GM10266 (cell line): ENCODE data around the gene NFKBIE.

Source experiments
- DNase-seq: peaks from one replicate; pipeline ENCODE4 v3.0.0; 2012; ENCODE audit errors: extremely low spot score
- CTCF ChIP-seq: IDR thresholded peaks from 2 replicates; pipeline ENCODE4 v1.5.1; 2012; ENCODE audit warnings: mild to moderate bottlenecking, low read depth; ENCODE audit not compliant: control insufficient read depth, insufficient read depth; ENCODE audit errors: missing control alignments

The NFKBIE gene

GRCh38 chr6:44245912-44246662 lies 19.3 kb downstream of the NFKBIE start:
- peak; percentile 61 for TF ChIP-seq CTCF
- DNase-seq = peak; percentile 85

GRCh38 chr6:44245391-44245911 lies 19.9 kb downstream of the NFKBIE start:
- no peak for TF ChIP-seq CTCF

GRCh38 chr6:44243345-44243744 lies 22.0 kb downstream of the NFKBIE start:
- DNase-seq = no peak
- TF ChIP-seq CTCF = no peak

More at GRCh38 chr6:44245391-44245911, 19.9 kb downstream of the NFKBIE start:
- DNase-seq = no peak

DNA sequence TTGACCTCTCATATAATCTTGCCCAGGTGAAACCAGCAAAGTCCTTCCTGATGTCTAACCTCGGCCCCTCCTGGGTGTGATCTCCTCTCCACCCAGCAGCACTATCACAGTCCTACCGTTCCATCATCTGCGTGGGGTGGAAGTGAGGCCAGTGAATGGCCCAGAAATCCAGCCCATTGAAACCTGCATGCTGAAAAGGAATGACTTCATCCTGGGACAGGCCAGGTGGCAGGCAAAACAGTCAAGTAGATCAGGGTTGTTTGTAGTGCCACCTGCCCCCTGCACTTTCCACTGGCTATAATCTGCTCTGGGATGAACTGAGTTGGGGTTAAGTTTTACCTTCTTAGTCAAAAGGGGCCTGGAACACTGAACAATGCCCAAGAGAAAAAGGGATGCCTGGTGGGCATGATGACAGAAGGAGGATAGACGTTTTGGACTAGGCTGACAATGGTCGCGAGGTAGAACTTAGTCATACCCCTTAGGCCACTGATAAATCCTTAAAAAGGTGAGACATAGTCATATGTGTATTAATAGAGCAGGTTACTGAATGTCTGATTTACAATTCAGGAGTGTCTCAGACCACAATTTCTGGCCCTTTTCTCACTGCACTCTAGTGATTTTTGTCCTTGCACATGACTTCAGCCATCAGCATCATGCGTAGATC lies 26.5 kb downstream of the NFKBIE start:
- no peak for DNase-seq
- no peak for TF ChIP-seq CTCF

- peak; percentile 96 for TF ChIP-seq CTCF
- DNase-seq = peak; percentile 85
These were observed 27.4 kb downstream of the NFKBIE start for GRCh38 chr6:44237813-44238433.

DNA sequence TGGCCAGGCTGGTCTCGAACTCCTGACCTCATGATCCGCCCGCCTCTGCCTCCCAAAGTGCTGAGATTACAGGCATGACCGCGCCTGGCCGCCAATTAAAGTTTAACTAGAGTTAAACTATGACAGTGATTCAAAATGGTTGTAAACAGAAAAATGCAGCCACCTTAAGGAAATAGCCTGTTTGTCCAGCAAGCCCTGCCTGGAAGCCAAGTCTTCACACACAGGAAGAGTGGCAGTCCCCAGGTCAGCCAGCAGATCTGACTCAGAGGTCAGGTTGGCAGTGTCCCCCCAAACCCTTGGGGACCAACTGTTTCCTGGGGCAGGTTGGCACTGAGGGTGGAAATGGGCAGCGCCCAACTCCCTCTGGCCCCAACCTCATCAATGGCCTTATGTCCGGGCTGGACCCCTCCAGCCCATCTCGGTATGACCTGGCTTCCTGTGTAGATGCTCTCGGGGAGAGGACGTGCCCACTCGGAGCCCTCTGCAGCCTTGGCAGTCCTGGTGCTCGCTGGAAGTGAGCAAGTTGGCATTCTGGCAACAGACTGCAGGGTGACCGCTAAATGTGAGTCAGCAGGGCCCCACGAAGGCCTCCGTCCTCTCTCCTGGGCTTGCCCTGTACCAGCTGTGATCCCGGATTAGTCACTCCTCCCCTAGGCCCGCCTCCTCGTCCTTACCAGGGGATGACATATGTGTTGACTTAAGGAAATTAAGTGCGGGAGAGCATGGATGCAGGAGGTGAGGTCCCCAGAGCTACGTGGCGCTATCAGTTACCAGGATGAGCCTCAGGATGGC lies 28.1 kb downstream of the NFKBIE start:
- peak; percentile 78 for DNase-seq
- no peak for TF ChIP-seq CTCF
